Forelimb muscle (tissue), 1 donor: Measurements from ENCODE around the gene SH3GL1. TPM values are rescaled to one million over a fixed set of nuclear protein-coding genes. Genes with fewer than 3 reads are reported as not detected.
A peak's percentile ranks its signal among the peaks of the same experiment; 100 is the strongest.
"Not testable (repeated sequence)": the region's sequence is repeated elsewhere in the genome, so short reads cannot be mapped to it uniquely, and the experiment has no call there.

Source experiments
- DNase-seq: peaks from one replicate; pipeline ENCODE4 v3.0.0-alpha.2; 2013; ENCODE audit warnings: low read depth
- polyA plus RNA-seq: library from polyadenylated mRNA; unstranded; fragments of 120-200 nt; gene quantifications from one replicate; pipeline ENCODE4 v1.2.1, GENCODE V29; 2013; ENCODE audit not compliant: insufficient read length

SH3GL1 gene
- polyA plus RNA-seq, 1 donor = 57.7 TPM

DNA sequence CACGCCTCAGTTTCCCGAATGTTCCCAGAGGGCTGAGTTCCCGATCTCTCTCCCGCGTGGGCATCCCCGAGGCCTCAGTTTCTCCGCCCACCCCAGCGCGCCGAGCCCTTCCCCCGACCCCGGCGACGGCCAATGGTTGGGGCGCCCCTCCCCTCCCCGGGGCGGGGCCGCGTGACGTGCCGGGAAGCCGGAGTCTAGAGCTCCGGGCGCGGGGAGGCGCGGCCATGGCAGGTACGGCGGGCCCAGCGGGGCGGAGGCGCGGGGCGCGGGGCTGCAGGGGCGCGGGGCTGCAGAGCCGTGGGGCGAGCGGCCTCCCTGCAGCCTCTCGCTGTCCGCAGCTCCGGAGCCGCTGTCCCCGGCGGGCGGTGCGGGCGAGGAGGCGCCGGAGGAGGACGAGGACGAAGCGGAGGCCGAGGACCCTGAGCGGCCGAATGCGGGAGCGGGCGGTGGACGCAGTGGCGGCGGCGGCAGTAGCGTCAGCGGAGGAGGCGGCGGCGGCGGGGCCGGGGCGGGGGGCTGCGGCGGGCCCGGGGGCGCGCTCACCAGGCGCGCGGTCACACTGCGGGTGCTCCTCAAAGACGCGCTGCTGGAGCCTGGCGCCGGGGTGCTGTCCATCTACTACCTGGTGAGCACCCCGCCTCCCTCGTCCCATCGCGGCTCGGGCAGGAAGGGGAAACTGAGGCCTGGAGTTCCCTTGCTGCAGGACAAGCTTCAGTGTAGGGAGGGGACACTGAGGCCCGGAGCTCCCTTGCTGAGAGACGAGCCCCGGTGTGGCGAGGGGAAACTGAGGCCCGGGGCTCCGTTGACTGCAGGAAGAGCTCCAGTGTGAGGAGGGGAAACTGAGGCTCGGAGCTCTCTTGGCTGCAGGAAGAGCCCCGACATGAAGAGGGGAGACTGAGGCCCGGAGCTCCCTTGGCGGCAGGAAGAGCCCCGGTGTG, 56.7 kb downstream of the SH3GL1 start, which contains the start of gene MPND:
Gene MPND, plus strand, starts transcription at position 193 of the 938 bp plus-strand sequence. Its CDS starts 32 bp downstream, at position 225.
- DNase-seq = peak; percentile 64

DNA sequence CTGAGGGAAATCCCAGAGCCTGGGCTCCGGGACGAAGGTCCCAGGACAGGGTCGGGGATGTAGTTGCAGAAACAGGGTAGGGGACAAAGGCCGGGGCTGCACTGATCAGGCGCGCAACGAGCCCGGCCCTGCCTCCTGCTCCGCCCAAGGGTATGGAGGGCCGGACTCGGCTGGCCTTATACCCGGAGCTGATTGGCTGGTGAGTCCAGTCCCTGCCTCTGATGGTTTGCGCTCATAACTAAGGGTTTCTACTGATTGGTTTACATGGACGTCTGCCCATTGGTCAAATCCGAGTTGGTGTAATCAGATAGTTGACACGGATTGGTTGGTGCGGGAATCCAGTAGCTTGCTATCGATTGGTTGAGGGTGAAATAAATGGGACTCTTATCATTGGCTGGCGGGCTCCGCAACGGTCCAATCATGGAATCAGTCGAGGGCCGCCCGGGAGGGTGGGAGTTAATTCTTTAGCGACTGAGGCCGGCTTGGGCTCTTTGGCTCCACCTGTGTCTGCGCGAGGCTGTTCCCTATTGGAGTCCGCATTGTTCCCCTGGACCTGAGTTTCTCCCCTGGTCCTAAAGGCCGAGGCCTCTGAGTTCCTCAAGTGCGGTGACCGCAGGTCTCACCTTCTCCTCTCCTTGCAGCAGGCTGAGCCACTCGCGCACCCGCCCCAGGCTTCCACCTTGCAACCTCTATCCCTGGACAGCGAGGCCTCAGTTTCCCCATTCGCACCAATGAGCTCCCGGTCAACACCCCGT, 57.6 kb downstream of the SH3GL1 start:
- peak; percentile 100 for DNase-seq

DNA sequence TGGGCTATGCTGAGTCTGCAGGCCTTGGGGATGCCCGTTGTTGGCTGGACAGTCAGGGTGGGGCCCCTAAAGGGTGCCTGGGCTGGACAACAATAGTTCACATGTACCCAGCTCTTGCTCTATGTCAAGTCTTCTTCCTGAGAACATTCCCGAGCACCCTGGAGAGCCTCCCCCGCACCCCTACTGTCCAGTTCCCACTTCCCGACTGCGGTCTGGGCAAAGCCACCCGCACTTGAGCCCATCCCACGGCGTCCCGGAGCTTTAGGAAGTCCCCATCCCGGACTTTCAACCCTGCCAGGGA, 58.1 kb downstream of the SH3GL1 start:
- no peak for DNase-seq

DNA sequence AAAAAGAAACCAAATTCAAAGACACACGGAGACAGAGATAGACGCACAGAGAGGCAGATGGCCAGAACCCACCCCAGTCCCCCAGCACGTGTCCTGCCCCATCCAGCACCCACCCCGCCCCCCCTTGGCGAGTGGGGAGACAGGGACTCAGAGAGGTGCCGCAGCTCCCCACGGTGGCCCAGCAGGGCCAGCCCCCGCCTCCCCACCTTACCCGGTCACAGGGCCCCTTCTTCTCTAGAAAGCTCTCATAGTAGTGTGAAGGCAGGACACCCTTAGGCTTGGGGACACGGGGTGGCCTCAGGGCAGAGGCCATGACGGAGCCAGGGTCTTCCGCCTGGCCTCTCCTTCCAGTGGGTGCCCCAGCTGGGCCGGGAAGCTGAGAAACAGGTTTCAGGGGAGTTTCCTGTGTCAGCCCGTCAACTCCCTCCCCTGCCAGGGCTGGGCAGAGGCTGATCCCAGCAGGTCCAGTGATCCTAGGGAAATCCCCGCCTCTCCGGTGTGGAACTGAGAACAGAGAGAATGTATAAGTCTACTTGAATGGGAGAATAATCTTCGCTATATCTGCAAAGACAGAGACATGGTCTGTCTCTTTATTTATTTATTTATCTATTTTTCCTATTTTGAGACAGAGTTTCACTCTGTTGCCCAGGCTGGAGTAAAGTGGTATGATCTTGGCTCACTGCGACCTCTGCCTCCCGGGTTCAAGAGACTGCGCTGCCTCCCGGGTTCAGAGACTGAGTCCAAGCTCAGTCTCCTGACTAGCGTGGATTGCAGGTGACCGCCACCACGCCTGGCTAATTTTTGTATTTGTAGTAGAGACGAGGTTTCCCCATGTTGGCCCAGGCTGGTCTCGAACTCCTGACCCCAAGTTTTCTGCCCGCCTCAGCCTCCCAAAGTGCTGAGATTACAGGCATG, 61.6 kb downstream of the SH3GL1 start, which contains the start of gene STAP2:
Gene STAP2, minus strand, starts transcription at position 387 of the 915 bp plus-strand sequence. Its CDS starts 74 bp downstream, at position 313.
- DNase-seq = no peak

DNA sequence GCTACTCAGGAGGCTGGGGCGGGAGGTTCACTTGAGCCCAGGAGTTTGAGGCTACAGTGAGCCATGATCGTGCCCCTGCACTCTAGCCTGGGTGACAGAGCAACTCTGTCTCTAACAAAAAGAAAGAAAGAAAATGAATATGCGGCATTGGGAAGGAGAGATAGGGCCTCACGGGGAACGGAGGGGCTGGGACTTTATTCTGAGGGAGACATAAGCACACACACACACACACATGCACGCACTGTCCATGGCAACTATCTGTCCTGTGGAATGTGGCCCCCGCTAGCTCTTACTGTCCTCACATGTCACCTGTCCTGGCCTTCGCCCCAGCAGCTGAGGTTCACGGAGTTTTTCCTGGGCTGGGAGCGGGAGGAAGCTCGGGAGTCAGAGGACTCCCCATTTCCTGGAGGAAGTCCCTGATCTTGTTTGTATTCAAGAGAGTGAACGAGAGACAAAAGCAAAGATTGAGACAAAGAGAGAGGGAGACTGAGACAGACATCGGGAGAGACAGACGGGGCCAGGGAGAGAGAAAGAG, 62.4 kb downstream of the SH3GL1 start:
- DNase-seq = no peak

DNA sequence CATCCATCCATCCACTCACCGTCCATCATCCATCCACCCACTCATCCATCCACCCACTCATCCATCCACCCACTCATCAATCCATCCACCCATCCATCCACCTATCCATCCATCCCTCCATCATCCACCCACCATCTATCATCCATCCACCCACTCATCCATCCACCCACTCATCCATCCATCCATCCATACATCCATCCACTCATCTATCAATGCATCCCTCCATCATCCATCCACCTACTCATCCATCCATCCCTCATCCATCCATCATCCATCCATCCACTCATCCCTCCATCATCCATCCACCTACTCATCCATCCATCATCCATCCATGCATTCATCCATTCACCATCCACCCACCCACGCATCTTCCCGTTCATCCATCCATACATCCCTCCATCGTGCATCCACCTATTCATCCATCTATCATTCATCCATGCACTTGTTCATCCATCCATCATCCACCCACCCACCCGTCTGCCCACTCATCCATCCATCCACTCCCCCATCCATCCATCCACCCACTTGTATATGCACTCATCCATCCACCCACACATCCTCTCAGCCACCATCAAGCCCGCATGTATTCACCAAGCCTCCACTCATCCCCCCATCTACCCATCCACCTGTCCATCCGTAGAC, 65.3 kb downstream of the SH3GL1 start:
- no peak for DNase-seq

DNA sequence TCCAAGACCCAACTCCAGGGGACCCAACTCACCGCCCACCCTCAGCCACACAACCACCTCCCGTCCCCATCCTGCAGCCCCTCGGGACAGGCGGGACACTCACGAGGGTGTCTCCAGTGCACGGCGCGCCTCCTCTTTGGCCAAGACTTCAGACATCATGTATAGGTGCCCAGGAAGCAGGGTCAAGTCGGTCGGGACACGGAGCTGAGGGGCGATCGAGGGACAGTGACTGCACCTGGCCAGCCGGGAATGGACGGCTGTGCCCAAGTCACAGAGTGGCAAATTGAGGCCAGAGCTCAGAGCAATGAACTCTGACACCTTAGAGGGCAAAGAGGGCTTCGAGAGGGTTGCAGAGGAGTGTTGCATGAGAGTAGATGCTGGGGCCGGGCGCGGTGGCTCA, 70.5 kb downstream of the SH3GL1 start:
- DNase-seq = no peak

DNA sequence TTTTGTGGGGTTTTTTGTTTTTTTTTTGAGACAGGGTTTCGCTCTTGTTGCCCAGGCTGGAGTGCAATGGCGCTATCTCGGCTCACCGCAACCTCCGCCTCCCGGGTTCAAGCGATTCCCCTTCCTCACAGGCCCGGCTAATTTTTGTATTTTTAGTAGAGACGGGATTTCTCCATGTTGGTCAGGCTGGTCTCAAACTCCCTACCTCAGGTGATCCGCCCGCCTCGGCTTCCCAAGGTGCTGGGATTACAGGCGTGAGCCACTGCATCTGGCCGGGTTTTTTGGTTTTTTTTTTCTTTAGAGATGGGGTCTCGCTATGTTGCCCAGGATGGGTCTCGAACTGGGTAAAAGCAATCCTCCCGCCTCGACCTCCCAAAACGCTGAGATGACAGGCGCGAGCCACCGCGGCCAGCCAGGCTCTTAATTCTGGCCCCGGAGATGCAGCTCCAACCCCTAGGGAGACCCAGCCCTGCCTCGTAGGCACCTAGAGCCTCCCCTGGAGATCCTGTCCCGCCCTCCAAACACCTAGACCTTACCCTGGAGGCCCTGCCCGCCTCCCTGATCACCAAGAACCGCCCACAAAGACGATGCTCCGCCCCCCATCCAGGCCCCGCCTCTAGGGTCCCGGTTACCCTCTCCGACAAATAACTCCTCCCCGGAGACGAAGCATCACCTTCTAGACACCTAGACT, 71.2 kb downstream of the SH3GL1 start:
- not testable (repeated sequence) for DNase-seq

DNA sequence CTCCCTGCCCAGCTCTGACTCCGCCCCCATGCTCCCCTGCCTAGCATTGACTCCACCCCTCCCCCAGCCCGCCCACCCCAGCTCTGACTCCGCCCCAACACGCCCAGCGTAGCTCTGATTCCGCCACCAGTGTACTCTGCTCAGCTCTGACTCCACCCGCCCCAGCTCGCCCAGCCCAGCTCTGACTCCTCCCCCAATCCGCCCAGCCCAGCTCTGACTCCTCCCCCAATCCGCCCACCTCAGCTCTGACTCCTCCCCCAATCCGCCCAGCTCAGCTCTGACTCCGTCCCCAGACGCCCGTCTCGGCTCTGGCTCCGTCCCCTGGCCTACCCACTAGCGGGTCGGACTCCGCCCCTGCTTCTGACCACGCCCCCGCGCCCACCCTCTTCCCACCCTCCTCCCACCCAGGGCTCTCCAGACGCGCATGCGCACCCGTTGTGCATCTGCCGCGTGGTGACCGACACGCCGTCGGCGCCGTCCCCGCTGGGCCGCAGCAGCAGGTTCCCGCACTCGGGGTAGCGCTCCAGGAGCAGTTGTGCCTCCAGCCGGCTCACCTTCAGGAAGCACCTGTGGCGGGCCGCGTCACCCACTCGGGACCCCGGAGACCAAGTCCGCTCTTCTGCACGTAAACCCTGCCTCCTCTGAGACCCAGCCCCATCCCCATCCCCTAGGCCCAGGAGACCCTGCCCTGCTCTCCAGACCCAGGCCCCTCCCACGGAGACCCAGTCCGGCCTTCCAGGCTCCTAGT, 71.9 kb downstream of the SH3GL1 start:
- peak; percentile 59 for DNase-seq

DNA sequence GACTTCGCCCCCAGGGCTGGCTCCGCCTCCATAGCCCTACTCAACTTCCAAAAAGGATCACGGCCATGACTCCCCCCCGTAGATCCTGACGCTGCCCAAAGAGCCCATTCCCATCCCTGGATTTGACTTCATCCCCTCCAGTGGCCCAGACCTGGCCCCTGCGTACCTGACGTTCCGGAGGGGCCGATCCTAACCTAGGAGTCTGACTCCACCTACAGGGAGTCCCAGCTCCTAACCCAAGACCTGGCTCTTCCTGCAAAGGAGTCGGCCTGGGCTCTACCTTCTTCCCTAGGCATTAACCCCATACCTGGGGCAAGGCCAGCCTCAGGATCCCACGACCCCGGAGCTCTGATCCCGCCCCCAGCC, 72.5 kb downstream of the SH3GL1 start:
- no peak for DNase-seq

DNA sequence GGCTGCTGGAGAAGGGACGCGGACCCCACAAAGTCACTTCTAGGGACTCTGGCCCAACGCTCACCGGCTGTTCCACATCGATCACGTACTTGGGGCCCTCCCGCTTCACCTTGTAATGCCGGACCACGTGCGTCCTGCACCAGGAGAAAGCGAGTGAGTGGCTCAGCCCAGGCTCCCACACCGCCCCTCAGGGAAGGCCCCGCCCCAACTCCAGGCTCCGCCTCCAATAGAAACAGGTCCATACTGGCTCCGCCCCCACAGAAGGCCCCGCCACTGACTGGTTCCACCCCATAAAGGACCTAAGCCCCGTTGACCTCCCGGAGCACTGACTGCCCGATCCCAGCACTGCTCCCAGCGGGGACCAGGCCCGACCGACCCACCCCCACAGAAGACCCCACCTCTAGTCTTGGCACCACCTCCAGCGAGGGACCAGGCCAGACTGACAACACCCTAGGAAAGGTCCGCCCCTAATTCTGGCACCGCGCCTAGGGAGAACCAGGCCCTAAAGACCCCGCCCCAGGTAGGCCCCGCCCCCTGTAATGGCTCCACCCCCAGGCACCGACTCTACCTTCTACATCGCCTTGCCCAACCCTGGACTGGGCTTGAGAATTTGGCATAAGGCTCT, 73.0 kb downstream of the SH3GL1 start:
- no peak for DNase-seq

DNA sequence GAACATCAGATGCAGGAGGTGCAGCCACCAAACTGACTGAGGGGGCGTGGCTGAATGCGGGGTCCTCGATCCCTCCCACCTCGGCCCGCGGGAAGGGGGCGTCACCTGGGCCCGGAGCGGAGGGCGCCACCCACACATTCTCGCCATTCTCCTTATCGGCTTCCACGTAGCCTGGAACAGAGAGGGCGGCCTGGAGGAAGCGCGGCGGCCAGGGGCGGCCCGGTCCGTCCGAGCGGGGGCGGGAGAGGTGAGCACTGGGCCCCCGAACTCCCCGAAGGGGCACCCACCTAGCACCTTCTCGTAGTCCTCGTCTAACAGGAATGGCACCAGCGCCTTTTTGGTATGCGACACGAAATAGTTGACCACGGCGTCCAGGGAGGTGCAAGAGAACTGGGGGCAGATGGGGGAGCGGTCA, 73.5 kb downstream of the SH3GL1 start:
- no peak for DNase-seq

DNA sequence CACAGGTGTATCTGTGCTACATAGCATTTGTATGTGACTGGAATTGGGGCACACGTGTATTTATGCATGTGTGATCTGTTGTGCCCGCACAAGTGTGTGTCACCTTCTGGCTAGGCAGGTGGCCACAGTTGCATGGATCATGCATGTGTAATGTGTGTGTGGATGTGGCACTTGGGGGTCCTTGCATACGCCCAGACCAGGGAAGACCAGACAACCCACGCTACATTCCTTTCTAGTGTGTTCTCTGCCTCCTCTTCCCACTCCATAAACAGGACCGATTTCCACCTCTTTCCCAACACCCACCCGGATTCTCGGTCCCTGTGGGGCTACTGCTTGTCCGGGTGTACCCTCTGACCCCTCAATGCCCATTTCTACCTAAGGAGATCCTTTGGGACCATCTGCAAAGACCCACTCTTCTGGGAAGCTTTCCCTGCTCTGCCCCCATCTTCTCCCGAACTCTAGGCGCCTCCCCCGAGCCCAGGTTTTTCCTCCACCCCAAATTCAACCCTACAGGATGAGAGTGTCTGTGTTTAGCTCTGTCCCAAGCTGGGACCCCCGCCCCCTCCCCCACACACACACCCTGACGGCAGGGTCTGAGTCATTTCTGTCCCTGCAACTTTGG, 74.0 kb downstream of the SH3GL1 start:
- no peak for DNase-seq

DNA sequence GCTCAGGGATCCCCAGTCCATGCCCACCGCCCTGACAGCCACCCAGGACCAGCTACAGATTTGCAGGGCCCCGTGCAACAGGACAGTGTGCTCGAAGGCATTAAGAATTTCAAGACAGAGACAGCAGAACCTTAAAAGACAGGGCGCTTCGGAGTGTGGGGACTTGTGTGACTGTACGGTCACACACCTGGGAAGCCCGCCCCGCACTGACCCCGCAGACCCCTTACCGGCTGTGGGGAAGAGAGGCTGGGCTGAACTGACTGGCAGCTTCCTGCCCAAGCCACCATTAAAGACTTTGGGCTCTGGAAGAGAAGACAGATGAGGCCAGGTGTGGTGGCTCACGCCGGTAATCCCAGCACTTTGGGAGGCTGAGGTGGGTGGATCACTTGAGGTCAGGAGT, 76.1 kb downstream of the SH3GL1 start:
- no peak for DNase-seq

DNA sequence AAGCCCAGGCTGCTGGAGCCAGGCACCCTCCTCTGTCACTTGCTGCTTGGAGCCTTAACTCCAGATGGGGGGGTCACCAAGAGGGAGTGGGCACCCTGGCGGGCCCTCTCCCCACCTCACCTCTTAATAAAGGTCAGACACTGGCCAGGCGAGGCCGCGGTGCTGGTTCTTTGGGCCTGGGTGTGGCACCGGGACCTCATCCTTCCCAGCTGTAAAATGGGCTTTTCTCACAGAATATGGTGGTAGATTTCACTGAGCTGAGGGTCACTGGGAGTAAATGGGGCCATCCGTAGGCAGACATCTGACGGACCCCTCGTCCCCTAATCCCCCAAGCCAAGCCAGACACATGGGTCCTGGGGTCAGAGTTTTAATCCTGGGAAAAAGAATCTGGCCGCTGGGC, 76.7 kb downstream of the SH3GL1 start:
- no peak for DNase-seq

DNA sequence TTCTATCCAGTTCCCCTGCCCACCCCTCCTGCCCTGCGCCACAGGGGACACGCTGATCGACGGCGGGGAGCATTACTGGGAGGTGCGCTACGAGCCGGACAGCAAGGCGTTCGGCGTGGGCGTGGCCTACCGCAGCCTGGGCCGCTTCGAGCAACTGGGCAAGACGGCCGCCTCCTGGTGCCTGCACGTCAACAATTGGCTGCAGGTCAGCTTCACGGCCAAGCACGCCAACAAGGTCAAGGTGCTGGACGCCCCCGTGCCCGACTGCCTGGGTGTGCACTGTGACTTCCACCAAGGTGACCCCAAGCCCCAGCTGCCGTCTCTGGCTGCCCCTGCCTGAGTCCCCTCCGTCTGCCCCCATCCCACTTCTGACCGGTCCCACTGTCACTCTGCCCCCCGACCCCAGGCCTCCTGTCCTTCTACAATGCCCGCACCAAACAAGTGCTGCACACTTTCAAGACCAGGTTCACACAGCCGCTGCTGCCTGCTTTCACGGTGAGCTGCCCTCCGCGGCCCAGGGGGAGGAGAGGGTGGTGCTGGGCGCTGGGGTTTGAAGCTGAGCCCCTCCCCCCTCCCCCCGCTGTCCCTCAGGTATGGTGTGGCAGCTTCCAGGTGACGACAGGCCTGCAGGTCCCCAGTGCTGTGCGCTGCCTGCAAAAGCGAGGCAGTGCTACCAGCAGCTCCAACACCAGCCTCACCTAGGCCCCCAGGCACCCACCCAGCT, 77.2 kb downstream of the SH3GL1 start:
- DNase-seq = no peak

DNA sequence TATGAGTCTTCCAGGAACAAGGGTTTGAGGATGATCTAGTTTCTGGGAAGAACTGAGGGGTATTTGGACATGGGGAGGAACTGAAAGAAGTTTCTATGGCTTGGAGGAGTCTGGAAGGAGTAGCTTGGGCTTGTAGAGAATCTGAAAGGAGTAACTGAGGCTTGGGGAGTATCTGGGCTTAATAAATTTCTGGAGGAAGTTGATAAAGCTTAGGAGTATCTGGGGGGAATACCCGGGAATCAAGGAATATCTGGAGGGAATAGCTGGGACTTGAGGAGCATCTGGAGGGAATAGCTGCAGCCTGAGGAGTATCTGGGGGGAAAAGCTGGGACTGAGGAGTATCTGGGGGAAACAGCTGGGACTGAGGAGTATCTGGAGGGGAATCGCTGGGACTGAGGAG, 79.9 kb downstream of the SH3GL1 start:
- DNase-seq = no peak
